Dendritic cell treated with granulocyte-macrophage colony-stimulating factor and Interleukin-4, amounts not matched to agents 40 ng/mL and 50 ng/mL, for 4 days (primary cell): ENCODE data around the gene CYS1.

Source experiments
- H3K27ac Mint-ChIP-seq: one replicate; pipeline ENCODE4 v1.8.0; 2022; ENCODE audit warnings: mild to moderate bottlenecking, mixed read lengths
- H3K27me3 Mint-ChIP-seq: one replicate; pipeline ENCODE4 v1.8.0; 2022; ENCODE audit warnings: mild to moderate bottlenecking, mixed read lengths
- H3K36me3 Mint-ChIP-seq: one replicate; pipeline ENCODE4 v1.8.0; 2022; ENCODE audit warnings: low read depth, mixed read lengths
- H3K4me1 Mint-ChIP-seq: one replicate; pipeline ENCODE4 v1.8.0; 2022; ENCODE audit warnings: low read depth, mixed read lengths
- H3K4me3 Mint-ChIP-seq: one replicate; pipeline ENCODE4 v1.8.0; 2022; ENCODE audit warnings: mild to moderate bottlenecking, moderate library complexity, mixed read lengths
- H3K9me3 Mint-ChIP-seq: one replicate; pipeline ENCODE4 v1.8.0; 2022; ENCODE audit warnings: mixed read lengths
- intact Hi-C: fragments of 100-400 bp; cut with micrococcal nuclease; formaldehyde crosslinking; loops from one replicate; pipeline ENCODE4 v1.15.0; 2022

The CYS1 gene

DNA sequence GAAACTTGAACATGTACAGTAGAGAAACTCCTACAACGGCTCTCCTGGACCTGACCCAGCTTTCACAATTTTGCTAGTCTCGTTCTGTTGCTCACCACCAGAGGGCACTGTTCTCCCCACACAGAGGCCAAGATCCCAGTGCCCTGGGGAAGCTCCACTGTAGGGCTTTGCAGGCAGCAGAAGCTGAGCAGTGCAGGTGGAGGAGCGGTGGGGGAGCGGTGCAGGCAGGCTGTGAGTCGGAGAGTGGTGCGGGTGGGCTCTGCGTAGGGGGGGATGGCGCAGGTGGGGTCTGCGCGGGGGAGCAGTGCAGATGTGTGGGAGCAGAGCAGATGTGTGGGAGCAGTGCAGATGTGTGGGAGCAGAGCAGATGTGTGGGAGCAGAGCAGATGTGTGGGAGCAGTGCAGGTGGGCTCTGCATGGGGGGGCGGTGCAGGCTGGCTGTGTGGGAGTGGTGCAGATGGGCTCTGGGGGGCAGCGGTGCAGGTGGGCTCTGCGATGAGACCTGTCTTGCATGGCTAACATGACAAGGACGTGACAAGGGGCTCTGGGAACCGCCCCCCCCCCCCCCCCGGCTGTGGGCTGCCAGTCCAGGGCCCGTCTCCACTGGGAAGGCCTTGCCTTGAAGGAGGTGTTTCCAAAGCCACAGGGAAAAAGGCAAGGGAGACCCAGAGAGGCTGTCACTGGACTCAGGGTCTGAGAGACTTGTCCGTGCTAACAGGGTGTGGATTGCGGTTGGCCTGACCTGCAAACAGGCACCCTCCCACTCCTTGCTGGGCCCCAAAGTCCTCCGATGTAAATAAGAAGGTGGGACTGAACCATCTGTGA lies 7.3 kb downstream of the CYS1 start:
- Mint-ChIP-seq H3K9me3 (no peaks in the 10 kb centered on the region), H3K27me3 (peaks cover 62% of the 10 kb centered on the region), H3K4me1 (peaks cover 7% of the 10 kb centered on the region), H3K36me3 (no peaks in the 10 kb centered on the region), H3K27ac (no peak overlapping the region), H3K4me3 (no peak overlapping the region)
- intact Hi-C loops: loop anchor here (1.0 to 10.0 kb wide), 3 partner anchors 24 to 592 kb away; no protein-coding TSS in a partner anchor

- Mint-ChIP-seq H3K4me1 (peaks cover 7% of the 10 kb centered on the region), H3K4me3 (no peak overlapping the region), H3K27me3 (peaks cover 49% of the 10 kb centered on the region), H3K36me3 (no peaks in the 10 kb centered on the region), H3K9me3 (no peaks in the 10 kb centered on the region), H3K27ac (no peak overlapping the region)
- intact Hi-C loops: loop anchor here (10.0 kb wide), 1 partner anchor 593 kb away; no protein-coding TSS in a partner anchor
Measured at GRCh38 chr2:10071595-10071994, 8.6 kb downstream of the CYS1 start.

DNA sequence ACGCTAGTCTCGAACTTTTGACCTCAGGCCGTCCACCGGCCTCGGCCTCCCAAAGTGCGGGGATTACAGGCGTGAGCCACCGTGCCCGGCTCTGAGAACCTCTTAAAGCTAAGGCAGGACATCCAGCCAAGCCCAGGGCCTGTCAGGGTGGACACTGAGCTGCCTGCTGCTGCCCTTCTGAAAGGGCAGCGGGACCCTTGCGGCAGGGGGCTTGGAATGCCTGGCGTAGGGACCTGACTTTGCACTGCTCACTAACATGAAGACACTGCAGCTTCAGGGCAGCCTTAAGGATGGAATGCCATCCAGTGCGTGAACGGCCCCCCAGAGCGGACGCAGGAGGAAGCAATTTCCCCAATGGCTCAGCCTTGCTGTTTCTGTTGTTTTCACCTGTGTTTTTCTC lies 9.0 kb downstream of the CYS1 start:
- no peaks in the 10 kb centered on the region for H3K36me3 Mint-ChIP-seq
- intact Hi-C loops: loop anchor here (10.0 kb wide), 1 partner anchor 594 kb away; no protein-coding TSS in a partner anchor
- H3K4me1 Mint-ChIP-seq: peaks cover 7% of the 10 kb centered on the region
- H3K27me3 Mint-ChIP-seq: peaks cover 49% of the 10 kb centered on the region
- H3K9me3 Mint-ChIP-seq: no peaks in the 10 kb centered on the region
- no peak overlapping the region for H3K4me3 Mint-ChIP-seq
- H3K27ac Mint-ChIP-seq: no peak overlapping the region

- H3K27me3 Mint-ChIP-seq: peaks cover 31% of the 10 kb centered on the region
- no peaks in the 10 kb centered on the region for H3K9me3 Mint-ChIP-seq
- H3K4me3 Mint-ChIP-seq: no peak overlapping the region
- no peaks in the 10 kb centered on the region for H3K36me3 Mint-ChIP-seq
- intact Hi-C loops: no loop called here
- H3K27ac Mint-ChIP-seq: no peak overlapping the region
- peaks cover 22% of the 10 kb centered on the region for H3K4me1 Mint-ChIP-seq
Measured at GRCh38 chr2:10067881-10068280, 12.3 kb downstream of the CYS1 start.

DNA sequence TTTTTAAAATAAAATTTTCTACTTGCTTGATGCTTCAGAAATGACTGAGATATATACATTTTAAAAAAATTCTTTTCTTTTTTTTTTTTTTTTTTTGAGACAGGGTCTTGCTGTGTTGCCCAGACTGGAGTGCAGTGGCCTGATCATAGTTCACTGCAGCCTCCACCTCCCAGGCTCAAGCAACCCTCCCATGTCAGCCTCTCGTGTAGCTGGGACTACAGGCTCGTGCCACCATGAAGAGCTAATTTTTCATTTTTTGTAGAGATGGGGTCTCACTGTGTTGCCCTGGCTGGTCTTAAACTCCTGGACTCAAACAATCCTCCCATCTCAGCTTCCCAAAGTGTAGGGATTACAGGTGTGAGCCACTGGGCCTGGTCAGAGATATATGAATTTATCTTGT lies 12.9 kb downstream of the CYS1 start:
- Mint-ChIP-seq H3K4me3 (no peak overlapping the region), H3K27me3 (peaks cover 26% of the 10 kb centered on the region), H3K9me3 (no peaks in the 10 kb centered on the region), H3K4me1 (peaks cover 17% of the 10 kb centered on the region), H3K27ac (no peak overlapping the region), H3K36me3 (no peaks in the 10 kb centered on the region)
- intact Hi-C loops: no loop called here

GRCh38 chr2:10065773-10066055 lies 14.5 kb downstream of the CYS1 start:
- H3K4me3 Mint-ChIP-seq: no peak overlapping the region
- no peaks in the 10 kb centered on the region for H3K9me3 Mint-ChIP-seq
- H3K4me1 Mint-ChIP-seq: peaks cover 16% of the 10 kb centered on the region
- H3K27ac Mint-ChIP-seq: no peak overlapping the region
- intact Hi-C loops: no loop called here
- peaks cover 25% of the 10 kb centered on the region for H3K27me3 Mint-ChIP-seq
- H3K36me3 Mint-ChIP-seq: no peaks in the 10 kb centered on the region

GRCh38 chr2:10064932-10065772 lies 15.1 kb downstream of the CYS1 start:
- intact Hi-C loops: no loop called here

GRCh38 chr2:10063566-10063965 lies 16.6 kb downstream of the CYS1 start:
- intact Hi-C loops: no loop called here
- H3K4me1 Mint-ChIP-seq: peaks cover 16% of the 10 kb centered on the region
- no peaks in the 10 kb centered on the region for H3K9me3 Mint-ChIP-seq
- peaks cover 31% of the 10 kb centered on the region for H3K27me3 Mint-ChIP-seq
- no peak overlapping the region for H3K4me3 Mint-ChIP-seq
- no peaks in the 10 kb centered on the region for H3K36me3 Mint-ChIP-seq
- no peak overlapping the region for H3K27ac Mint-ChIP-seq

More at GRCh38 chr2:10064932-10065772, 15.1 kb downstream of the CYS1 start:
- peaks cover 16% of the 10 kb centered on the region for H3K4me1 Mint-ChIP-seq
- H3K36me3 Mint-ChIP-seq: no peaks in the 10 kb centered on the region
- no peak overlapping the region for H3K4me3 Mint-ChIP-seq
- H3K27ac Mint-ChIP-seq: no peak overlapping the region
- H3K9me3 Mint-ChIP-seq: no peaks in the 10 kb centered on the region
- H3K27me3 Mint-ChIP-seq: peaks cover 28% of the 10 kb centered on the region

DNA sequence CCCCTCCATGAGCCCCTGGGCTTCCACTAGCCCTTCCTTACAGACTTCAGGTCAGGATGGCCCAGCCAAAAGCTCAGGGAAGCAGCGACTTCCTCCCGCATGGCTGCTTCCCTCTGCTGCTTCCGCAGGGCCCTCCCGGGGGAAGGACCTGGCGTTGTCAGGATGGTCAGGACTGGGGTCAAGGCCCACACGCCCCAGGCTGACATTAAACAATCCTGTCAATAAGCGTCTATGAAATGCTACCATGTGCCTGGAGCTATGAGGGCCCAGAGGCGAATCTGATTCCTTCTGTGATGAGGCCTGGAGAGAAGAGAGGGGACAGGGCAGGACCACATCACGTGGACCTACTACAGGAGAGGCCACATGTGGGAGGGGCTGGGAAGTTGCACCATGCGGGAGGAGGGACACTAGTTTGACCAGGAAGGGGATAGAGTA lies 17.3 kb downstream of the CYS1 start:
- peaks cover 17% of the 10 kb centered on the region for H3K4me1 Mint-ChIP-seq
- no peaks in the 10 kb centered on the region for H3K36me3 Mint-ChIP-seq
- H3K4me3 Mint-ChIP-seq: no peak overlapping the region
- H3K27ac Mint-ChIP-seq: no peak overlapping the region
- intact Hi-C loops: no loop called here
- no peaks in the 10 kb centered on the region for H3K9me3 Mint-ChIP-seq
- H3K27me3 Mint-ChIP-seq: peaks cover 31% of the 10 kb centered on the region

- peaks cover 33% of the 10 kb centered on the region for H3K4me1 Mint-ChIP-seq
- no peaks in the 10 kb centered on the region for H3K36me3 Mint-ChIP-seq
- H3K4me3 Mint-ChIP-seq: no peak overlapping the region
- H3K9me3 Mint-ChIP-seq: no peaks in the 10 kb centered on the region
- no peak overlapping the region for H3K27ac Mint-ChIP-seq
- intact Hi-C loops: no loop called here
- H3K27me3 Mint-ChIP-seq: peaks cover 28% of the 10 kb centered on the region
Measured at GRCh38 chr2:10061221-10061925, 18.8 kb downstream of the CYS1 start.

DNA sequence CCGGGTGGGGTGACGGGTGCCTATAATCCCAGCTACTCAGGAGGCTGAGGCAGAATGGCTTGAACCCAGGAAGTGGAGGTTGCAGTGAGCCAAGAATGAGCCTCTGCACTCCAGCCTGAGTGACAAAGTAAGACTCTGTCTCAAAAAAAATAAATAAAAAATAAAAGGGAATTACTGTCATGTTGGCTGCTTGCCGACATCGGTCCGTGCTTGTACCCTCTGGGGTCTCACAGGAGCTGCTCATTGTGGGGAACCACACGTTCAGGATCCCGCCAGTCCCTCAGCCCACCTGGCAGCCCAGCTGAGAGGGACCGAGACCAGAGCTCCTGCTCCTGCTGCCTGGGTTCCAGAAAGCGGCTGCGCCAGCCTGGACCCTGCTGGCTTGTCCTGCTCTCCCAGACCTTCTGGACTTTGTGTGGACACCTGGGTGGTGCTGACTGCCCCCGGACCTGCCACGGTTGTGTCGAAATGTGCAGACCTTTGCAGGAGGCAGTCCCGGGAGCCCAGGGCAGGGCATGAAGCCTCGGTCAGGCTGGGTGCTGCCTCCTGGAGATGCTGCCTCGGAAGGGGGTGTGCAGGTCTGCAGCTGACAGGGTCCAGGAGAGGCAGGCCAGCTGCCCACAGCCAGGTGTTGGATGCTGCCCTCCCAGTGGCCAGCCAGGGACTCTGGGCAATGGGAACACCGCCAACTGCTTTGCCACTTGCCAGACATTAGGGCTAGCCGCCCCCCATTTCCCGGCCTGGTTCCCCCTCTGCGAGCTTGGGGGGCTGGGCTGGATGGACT lies 20.5 kb downstream of the CYS1 start:
- no peak overlapping the region for H3K4me3 Mint-ChIP-seq
- H3K27ac Mint-ChIP-seq: no peak overlapping the region

DNA sequence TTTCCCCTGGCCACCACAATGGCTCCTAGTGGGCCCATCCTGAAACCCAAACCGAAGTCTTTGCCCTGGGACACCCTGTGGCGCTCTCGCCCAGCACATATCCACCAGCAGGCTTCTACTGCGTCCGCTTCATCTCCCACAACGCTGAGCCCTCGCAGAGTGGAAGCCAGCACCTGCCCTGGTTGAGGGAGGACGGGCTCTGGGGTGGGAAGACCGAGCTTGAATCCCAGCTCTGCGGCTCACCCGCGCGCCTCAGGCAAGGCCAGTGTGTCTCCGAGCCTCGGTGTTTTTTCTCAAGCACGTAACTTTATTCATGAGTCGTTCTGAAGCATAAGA lies 21.2 kb downstream of the CYS1 start:
- H3K27me3 Mint-ChIP-seq: peaks cover 18% of the 10 kb centered on the region
- intact Hi-C loops: no loop called here
- H3K4me3 Mint-ChIP-seq: no peak overlapping the region
- H3K36me3 Mint-ChIP-seq: peaks cover 23% of the 10 kb centered on the region
- H3K27ac Mint-ChIP-seq: no peak overlapping the region
- H3K9me3 Mint-ChIP-seq: no peaks in the 10 kb centered on the region
- H3K4me1 Mint-ChIP-seq: peaks cover 35% of the 10 kb centered on the region

More for the DNA sequence above, 20.5 kb downstream of the CYS1 start:
- Mint-ChIP-seq H3K27me3 (peaks cover 20% of the 10 kb centered on the region), H3K4me1 (peaks cover 35% of the 10 kb centered on the region), H3K36me3 (peaks cover 15% of the 10 kb centered on the region), H3K9me3 (no peaks in the 10 kb centered on the region)
- intact Hi-C loops: no loop called here

DNA sequence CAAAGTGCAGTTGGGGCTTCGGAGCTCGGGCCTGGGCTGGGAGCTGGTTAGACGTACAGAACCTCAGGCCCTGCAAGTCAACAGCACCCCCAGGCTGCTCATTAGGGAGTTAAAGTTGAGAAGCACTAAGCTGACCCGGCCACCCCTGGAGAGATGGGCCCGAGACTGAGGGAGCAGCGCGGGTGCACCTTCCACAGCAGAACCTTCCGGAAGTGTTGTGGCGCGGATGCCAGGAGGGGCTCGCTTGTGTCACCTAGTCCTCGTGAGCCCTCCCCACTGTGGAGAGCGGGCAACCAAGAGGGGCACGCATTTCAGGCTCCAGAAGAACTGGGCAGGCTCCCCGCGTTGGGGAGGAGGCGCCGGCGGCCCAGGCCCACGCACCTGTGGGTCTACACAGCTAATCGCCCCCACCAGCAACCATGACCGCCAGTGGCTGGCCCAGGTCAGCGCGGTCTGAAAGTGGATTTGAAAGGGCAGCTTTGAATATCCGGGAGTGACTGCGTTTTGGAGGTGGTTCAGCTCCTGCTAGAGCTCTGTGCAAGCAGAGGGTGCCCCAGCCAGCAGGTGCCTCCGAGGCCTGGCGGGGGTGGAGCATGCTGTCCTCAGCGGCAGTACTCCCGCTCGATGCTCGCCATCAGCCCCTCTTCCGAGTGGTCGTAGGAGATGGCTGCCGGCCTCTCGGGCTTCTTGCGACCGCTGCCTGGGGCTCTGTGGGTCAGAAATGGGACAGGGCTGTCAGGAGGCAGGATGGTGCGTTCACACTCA lies 21.8 kb downstream of the CYS1 start:
- H3K9me3 Mint-ChIP-seq: no peaks in the 10 kb centered on the region
- no peak overlapping the region for H3K4me3 Mint-ChIP-seq
- H3K36me3 Mint-ChIP-seq: peaks cover 28% of the 10 kb centered on the region
- intact Hi-C loops: no loop called here
- peaks cover 35% of the 10 kb centered on the region for H3K4me1 Mint-ChIP-seq
- peaks cover 18% of the 10 kb centered on the region for H3K27me3 Mint-ChIP-seq
- peak overlapping the region; percentile 85 for H3K27ac Mint-ChIP-seq
